Keratinocyte (primary cell): ENCODE measurements around the gene GAPDHS. TPM values are rescaled to one million over a fixed set of nuclear protein-coding genes. Genes with fewer than 3 reads are reported as not detected.
A peak's percentile ranks its signal among the peaks of the same experiment; 100 is the strongest.

ENCODE experiments used
- DNase-seq: peaks from one replicate; pipeline ENCODE4 v3.0.0-alpha.2; 2011; ENCODE audit warnings: low read depth, missing footprints, low spot score
- FAIRE-seq: peaks from 2 replicates; lab custom pipeline; 2011; peaks lifted over from hg19 to GRCh38; lab: Jason Lieb, UNC
- H2AFZ ChIP-seq: 2 replicates; pipeline ENCODE4 v1.6.0; 2012; ENCODE audit warnings: low read length, control low read depth, inconsistent platforms; ENCODE audit not compliant: control insufficient read depth
- H3K27ac ChIP-seq: 2 replicates; pipeline ENCODE4 v1.5.1; 2011; ENCODE audit warnings: low read length; ENCODE audit not compliant: control insufficient read depth, insufficient read depth
- H3K27me3 ChIP-seq: 3 replicates; pipeline ENCODE4 v1.6.0; 2011; ENCODE audit warnings: low read length; ENCODE audit not compliant: control insufficient read depth, insufficient read depth; ENCODE audit errors: extremely low read depth
- H3K36me3 ChIP-seq, 2 experiments: 2 replicates in 1 of 2; 3 replicates in 1 of 2; pipeline ENCODE4 v1.5.1; 2011; ENCODE audit warnings: low read length in 2 of 2, mild to moderate bottlenecking in 1 of 2; ENCODE audit not compliant: control insufficient read depth in 2 of 2, insufficient read depth in 2 of 2; ENCODE audit errors: extremely low read depth in 1 of 2
- H3K4me1 ChIP-seq: 3 replicates; pipeline ENCODE4 v1.5.1; 2011; ENCODE audit warnings: low read length; ENCODE audit not compliant: control insufficient read depth, insufficient read depth; ENCODE audit errors: extremely low read depth
- H3K4me2 ChIP-seq: 3 replicates; pipeline ENCODE4 v1.6.0; 2011; ENCODE audit warnings: low read depth, low read length; ENCODE audit not compliant: control insufficient read depth, insufficient read depth; ENCODE audit errors: extremely low read depth
- H3K4me3 ChIP-seq, 3 experiments: fragments of 200-600 bp in 1 of 3; sonication (generic) in 1 of 3; 2 replicates in 2 of 3; 3 replicates in 1 of 3; pipeline ENCODE4 v1.5.1; 2011 to 2016; ENCODE audit warnings: low read length in 3 of 3, mild to moderate bottlenecking in 3 of 3, control low read depth in 2 of 3, inconsistent platforms in 1 of 3, low read depth in 1 of 3, mixed read lengths in 1 of 3, mixed run types in 1 of 3, moderate library complexity in 1 of 3; ENCODE audit not compliant: control insufficient read depth in 2 of 3, insufficient read depth in 2 of 3; ENCODE audit errors: extremely low read depth in 1 of 3
- H3K79me2 ChIP-seq: 2 replicates; pipeline ENCODE4 v1.6.0; 2012; ENCODE audit warnings: low read length; ENCODE audit not compliant: control insufficient read depth, insufficient read depth
- H3K9ac ChIP-seq: 3 replicates; pipeline ENCODE4 v1.6.0; 2011; ENCODE audit warnings: low read length; ENCODE audit not compliant: control insufficient read depth, insufficient read depth; ENCODE audit errors: extremely low read depth
- H3K9me1 ChIP-seq: 3 replicates; pipeline ENCODE4 v1.6.0; 2011; ENCODE audit warnings: low read length; ENCODE audit not compliant: control insufficient read depth, insufficient read depth; ENCODE audit errors: extremely low read depth
- H3K9me3 ChIP-seq: 2 replicates; pipeline ENCODE4 v1.5.1; 2012; ENCODE audit warnings: low read depth, low read length; ENCODE audit not compliant: control insufficient read depth
- H4K20me1 ChIP-seq: 3 replicates; pipeline ENCODE4 v1.6.0; 2011; ENCODE audit warnings: low read length; ENCODE audit not compliant: control insufficient read depth, insufficient read depth; ENCODE audit errors: extremely low read depth
- EZH2 ChIP-seq: IDR thresholded peaks from one replicate; pipeline ENCODE4 v1.6.1; 2012; ENCODE audit warnings: inconsistent platforms, mild to moderate bottlenecking, low read length, moderate library complexity
- dilution Hi-C: fragments of 300-500 bp; cut with MboI; formaldehyde crosslinking; loops from one replicate; pipeline ENCODE4 v1.7.0; 2020; ENCODE audit warnings: low sequenced_read_pairs; ENCODE audit not compliant: extremely low pct_ligation_motif_present
- polyA minus RNA-seq, 3 experiments: library from RNA; depleted of rRNA, polyadenylated mRNA; stranded (reverse); fragments of >200 nt; gene quantifications; 1 replicate in 1 of 3; 2 replicates in 1 of 3; 3 replicates in 1 of 3; pipeline ENCODE4 v1.2.3, GENCODE V29; 2011
- polyA plus RNA-seq, 5 experiments: library from polyadenylated mRNA; depleted of rRNA in 3 of 5; stranded (reverse) in 3 of 5; stranded (forward) in 1 of 5; unstranded in 1 of 5; fragments of >200 nt; gene quantifications; 1 replicate in 1 of 5; 2 replicates in 3 of 5; 3 replicates in 1 of 5; pipeline versions ENCODE4 v1.2.1 to v1.2.3, GENCODE V29; 2011 to 2012; ENCODE audit warnings: missing spikeins in 2 of 5, low read depth in 1 of 5, low replicate concordance in 1 of 5
- TF ChIP-seq, protein P1 (sequence below), 3 experiments: IDR thresholded peaks in 1 of 3; conservative IDR thresholded peaks in 1 of 3; optimal IDR thresholded peaks in 1 of 3; 2 replicates in 2 of 3; 3 replicates in 1 of 3; pipeline versions ENCODE3 to v1.5.1; 2011; ENCODE audit warnings: low read length in 3 of 3, mild to moderate bottlenecking in 3 of 3, moderate library complexity in 2 of 3, control low read depth in 1 of 3, inconsistent platforms in 1 of 3; ENCODE audit not compliant: insufficient read depth in 2 of 3; ENCODE audit errors: extremely low read depth in 1 of 3

Gene GAPDHS
- polyA plus RNA-seq, result 0.08 TPM in 1 of 3 replicates, not detected in the others
- polyA plus RNA-seq (2011; ENCODE audit: low read depth), result not detected
- polyA plus RNA-seq (2011; cell fraction: cytosol; rRNA removed), result not detected in 2 replicates
- not detected in 2 replicates for polyA plus RNA-seq (2011; cell fraction: nucleus; rRNA removed)
- polyA plus RNA-seq (2012; ENCODE audit: low replicate concordance), result not detected in 2 replicates
- not detected in 3 replicates for polyA minus RNA-seq
- not detected for polyA minus RNA-seq (2011; cell fraction: cytosol; rRNA and poly(A)+ RNA removed)
- polyA minus RNA-seq (2011; cell fraction: nucleus; rRNA and poly(A)+ RNA removed), result not detected in 2 replicates

- no peak within 1 kb of the TSS for H3K9ac ChIP-seq
- dilution Hi-C loops, result no loop called here
- TF ChIP-seq, protein P1, sequence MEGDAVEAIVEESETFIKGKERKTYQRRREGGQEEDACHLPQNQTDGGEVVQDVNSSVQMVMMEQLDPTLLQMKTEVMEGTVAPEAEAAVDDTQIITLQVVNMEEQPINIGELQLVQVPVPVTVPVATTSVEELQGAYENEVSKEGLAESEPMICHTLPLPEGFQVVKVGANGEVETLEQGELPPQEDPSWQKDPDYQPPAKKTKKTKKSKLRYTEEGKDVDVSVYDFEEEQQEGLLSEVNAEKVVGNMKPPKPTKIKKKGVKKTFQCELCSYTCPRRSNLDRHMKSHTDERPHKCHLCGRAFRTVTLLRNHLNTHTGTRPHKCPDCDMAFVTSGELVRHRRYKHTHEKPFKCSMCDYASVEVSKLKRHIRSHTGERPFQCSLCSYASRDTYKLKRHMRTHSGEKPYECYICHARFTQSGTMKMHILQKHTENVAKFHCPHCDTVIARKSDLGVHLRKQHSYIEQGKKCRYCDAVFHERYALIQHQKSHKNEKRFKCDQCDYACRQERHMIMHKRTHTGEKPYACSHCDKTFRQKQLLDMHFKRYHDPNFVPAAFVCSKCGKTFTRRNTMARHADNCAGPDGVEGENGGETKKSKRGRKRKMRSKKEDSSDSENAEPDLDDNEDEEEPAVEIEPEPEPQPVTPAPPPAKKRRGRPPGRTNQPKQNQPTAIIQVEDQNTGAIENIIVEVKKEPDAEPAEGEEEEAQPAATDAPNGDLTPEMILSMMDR (optimal IDR thresholded peaks at IDR 0.05 in 1 of 3, IDR thresholded peaks at IDR 0.05 in 1 of 3, conservative IDR thresholded peaks at IDR 0.05 in 1 of 3; ENCODE audit: extremely low read depth in 1 of 3, insufficient read depth in 2 of 3, low read length in 3 of 3), result no peak
- TF ChIP-seq EZH2, result no peak
- H3K27ac ChIP-seq, result no peak within 1 kb of the TSS
- no peaks in the 10 kb centered on the region for H3K79me2 ChIP-seq
- DNase-seq (no peak), FAIRE-seq (no peak)
- no peaks in the 10 kb centered on the region for H3K9me1 ChIP-seq
- H3K36me3 ChIP-seq, result no peaks in the 10 kb centered on the region
- H2AFZ ChIP-seq, result no peak within 1 kb of the TSS
- no peaks in the 10 kb centered on the region for H3K4me1 ChIP-seq
- H3K9me3 ChIP-seq, result no peaks in the 10 kb centered on the region
- peaks cover 30% of the 10 kb centered on the region for H3K27me3 ChIP-seq
- H3K4me2 ChIP-seq, result peak within 1 kb of the TSS; percentile 41
- no peak within 1 kb of the TSS for H3K4me3 ChIP-seq
- H4K20me1 ChIP-seq, result no peaks in the 10 kb centered on the region
Observed at GRCh38 chr19:35533201-35533821, at the start of gene GAPDHS. TSS of gene GAPDHS (plus strand) at chr19:35533456. CDS start at chr19:35533528, 72 bp downstream.

DNA sequence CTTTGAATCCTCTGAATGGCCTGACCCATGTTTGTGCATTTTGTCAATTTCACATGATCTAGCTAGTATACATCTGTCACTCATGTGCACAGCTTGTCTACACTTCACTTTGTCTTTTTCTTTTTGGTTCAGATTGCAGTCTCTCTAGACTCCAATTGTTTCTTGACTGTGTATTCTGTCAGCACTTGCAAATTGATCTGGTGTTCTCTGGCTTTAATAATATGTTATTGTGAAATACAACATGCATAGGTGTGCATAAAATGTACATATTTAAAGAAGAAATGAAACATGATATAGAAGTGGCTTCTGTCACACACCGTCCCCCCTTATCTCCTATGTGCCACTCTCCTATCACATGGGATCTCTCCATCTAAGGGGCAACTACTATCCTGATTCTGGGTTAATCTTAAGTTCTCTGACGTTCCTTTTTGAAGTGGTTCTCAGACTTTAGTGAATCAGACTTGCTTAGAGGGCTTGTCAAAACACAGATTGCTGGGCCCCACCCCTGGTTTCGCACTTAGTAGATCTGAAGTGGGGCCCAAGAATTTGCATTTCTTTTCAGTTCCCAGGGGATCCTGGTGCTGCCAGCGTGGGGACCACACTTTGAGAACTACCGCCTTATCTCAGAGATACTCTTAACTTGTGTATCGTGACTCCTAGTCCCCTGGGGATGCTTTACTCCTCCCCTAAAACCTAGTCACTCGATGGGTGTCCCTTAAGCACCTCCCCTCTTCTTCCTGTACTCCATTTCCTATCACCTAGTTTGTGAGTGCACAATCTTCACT lies 48.8 kb upstream of the GAPDHS start:
- no peak for TF ChIP-seq EZH2
- TF ChIP-seq, protein P1 (optimal IDR thresholded peaks at IDR 0.05 in 1 of 3, IDR thresholded peaks at IDR 0.05 in 1 of 3, conservative IDR thresholded peaks at IDR 0.05 in 1 of 3; ENCODE audit: extremely low read depth in 1 of 3, insufficient read depth in 2 of 3, low read length in 3 of 3), result no peak

More for the DNA sequence above, 48.8 kb upstream of the GAPDHS start:
- DNase-seq (no peak), FAIRE-seq (no peak)
- no peaks in the 10 kb centered on the region for H3K9me1 ChIP-seq
- no peak overlapping the region for H3K27ac ChIP-seq
- no peaks in the 10 kb centered on the region for H3K79me2 ChIP-seq
- dilution Hi-C loops, result no loop called here
- H3K4me1 ChIP-seq, result no peaks in the 10 kb centered on the region
- no peaks in the 10 kb centered on the region for H3K36me3 ChIP-seq
- no peaks in the 10 kb centered on the region for H4K20me1 ChIP-seq
- no peak overlapping the region for H3K9ac ChIP-seq
- no peaks in the 10 kb centered on the region for H3K9me3 ChIP-seq
- peaks cover 6% of the 10 kb centered on the region for H3K27me3 ChIP-seq
- no peak overlapping the region for H2AFZ ChIP-seq
- no peak overlapping the region for H3K4me2 ChIP-seq
- no peak overlapping the region for H3K4me3 ChIP-seq
